Hematopoietic multipotent progenitor cell treated with erythropoietin and hydrocortisone succinate and interleukin-3 and kit ligand, for 4 days (in vitro differentiated cells): ENCODE data around the gene PYGM.

Experiments
- DNase-seq: peaks from one replicate; pipeline ENCODE4 v3.0.0-alpha.2; 2015

Gene PYGM

DNA sequence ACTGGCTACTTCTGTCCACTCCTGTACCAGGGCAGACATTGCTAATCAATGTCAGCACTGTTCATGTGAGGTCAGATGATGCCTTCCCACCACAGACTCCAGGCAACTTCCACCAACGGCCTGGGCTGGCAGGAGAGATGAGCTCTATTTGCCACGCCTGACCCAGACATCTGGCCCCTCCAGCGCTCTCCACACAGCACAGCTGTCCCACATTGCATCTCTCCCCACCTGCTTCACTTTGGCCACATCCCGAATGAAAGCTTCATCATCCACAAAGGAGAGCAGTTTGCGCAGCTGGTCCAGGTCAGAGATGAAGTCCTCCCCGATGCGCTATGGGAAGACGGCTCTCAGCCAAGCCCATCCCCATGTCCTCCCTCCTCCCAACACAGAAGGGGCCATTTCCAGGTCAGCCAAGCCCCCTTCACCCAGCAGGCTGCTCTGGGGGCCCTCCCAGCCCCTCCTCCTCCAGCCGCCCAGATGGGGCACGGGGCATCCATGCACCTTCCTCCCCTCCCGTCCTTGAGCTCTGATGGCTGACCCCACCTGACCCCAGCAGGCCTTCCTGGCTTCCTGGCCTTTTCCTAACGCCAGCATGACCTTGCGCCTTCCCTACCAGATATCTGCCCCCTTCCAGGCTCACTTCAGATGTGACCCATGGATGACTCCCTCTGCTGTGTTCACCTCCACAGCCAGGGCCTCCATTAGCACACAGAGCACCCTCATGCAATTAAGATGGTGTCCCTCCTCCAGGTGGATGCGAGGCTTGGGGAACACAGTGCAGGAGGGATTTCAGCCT lies 7.4 kb downstream of the PYGM start:
- no peak for DNase-seq

DNA sequence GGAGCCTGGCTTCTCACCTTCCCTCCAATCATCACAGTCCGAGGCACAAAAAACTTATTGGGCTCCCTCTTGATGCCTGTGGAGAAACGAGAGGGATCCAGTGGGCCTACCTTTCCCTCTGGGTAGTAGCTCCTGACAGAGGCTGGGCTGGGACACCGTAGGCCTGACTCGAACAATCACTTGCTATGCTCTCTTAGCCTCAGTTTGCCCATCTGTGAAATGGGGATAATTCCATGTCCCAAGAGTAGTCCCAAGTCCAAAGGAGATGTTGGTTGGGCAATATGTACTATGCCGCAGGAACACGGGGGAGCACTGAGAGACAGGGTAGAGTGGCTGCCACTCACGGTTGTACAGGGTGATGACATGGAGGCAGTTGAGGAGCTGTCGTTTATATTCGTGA lies 8.2 kb downstream of the PYGM start:
- DNase-seq = no peak

DNA sequence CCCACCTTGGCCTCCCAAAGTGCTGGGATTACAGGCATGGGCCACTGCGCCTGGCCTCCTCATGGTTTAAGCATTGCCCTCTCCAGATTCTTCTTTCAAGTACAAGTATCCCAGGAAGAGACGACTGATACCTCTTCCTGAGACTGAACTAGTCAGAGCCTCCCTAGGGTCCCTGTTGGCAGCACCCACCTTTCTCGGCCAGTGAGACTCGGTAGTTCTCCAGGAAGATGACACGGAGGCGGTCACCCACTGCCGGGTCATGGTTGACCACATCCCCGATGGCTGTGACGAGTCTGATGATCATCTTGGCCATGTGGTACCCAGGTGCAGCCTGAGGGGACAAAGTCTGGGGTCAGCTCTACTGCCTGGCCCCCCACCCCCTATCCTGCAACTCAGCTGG lies 8.6 kb downstream of the PYGM start:
- DNase-seq = no peak

DNA sequence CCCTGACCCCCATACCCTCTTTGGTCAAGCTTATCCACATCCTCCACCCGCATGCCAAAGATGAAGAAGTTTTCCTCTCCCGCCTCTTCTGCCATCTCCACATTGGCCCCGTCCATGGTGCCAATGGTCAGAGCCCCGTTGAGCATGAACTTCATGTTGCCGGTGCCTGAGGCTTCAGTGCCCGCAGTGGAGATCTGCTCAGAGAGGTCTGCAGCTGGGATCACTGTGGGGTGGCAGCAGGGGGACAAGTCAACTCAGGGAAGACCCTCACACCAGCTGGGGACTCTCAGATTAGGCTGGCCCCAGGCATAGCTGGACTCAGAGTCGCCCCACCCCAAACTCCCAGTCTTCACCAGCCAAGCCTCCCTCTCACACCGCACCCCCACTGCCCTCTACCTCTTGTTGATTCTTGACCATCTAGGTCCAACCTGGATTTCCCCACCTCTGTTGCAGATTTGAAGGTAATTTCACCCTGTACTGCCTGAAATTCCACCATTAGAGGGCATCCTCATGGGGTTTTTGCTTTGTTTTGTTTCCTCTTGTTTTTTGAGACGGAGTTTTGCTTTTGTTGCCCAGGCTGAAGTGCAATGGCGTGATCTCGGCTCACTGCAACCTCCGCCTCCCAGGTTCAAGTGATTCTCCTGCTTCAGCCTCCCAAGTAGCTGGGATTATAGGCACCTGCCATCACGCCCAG lies 9.3 kb downstream of the PYGM start:
- no peak for DNase-seq

DNA sequence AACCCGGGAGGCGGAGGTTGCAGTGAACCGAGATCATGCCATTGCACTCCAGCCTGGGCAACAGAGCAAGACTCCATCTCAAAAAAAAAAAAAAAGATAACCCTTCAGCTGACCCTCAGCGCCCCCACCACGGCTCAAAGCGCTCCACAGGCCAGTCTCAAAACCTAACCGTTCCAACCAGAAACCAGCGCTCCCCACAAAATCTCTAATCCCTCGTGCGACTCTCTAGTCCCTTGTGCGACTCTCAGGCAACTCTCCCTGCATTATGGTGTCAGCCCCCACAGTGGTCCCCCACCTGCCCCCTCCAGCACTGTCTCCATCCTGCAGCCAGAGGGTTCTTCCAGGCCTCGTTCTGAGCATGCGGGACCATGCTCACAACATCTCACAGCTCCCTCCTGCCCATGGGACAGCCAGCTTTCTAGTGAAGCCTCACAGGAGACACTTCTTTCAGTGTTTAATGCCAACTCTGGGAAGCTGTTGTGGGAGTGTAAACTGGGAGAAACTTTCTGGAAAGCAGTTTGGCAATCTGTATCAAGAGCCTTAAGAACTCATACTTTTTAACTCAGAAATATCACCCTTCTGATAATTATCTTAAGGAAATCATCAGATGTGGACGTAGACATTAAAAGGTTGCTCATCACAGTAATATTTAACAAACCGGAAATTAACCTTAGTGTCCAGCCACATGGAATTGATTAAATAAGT lies 11.7 kb downstream of the PYGM start:
- DNase-seq = no peak

DNA sequence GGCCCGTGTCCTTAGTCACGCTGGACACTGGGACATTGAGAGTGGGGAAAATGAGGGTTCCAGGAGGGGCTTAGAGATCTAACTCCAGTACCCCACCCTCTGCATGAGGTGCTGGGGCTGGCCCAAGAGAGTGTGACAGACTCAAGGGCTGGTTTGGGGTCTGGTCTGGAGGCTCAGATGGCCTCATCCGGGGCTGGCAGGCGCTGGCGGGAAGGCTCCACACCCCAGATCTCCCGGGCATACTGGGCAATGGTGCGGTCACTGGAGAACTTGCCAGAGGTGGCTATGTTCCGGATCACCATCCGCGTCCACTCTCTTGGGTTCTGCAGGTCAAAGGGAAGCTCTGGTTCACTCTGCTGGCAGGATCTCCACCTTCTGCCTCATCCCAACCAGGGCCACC lies 13.3 kb downstream of the PYGM start:
- no peak for DNase-seq

DNA sequence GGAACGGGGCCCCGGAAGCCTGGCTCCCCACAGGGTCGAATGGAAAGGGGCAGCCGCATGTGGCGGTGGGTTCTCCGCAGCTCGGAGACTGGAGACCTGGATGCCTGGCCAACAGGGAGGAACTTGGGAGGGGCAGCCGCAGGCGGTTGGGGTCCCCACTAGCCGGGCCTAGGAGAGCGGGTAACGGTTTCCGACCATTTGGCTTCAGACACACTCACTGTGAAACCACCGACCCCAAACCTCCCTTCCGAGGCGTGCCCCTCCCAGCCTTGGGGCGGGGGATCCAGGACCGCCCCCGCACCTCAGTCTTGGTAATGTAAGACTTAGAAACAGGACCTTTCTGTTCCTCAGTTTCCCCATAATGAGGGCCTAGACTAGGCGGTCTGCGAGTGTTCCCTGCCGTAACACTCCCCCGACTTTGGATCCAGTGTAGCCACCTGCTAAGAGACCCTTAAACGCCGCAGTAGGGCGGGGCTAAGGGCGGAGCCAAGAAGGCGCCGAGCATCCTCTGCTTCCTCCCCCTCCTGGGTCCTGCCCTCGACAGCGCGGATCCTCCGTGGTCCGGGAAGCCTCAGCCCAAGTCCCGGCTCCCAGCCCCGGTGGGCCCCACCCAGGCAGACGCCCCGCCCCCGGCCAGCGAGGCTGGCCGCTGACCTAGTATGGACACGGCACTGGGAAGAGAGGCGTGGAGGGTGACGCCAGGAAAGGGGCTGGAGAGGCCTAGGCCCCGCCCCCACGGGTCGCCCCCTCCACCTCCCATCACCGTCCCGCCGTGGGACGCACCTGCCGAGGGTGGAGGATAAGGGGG lies 14.0 kb downstream of the PYGM start:
- DNase-seq = peak; percentile 92

DNA sequence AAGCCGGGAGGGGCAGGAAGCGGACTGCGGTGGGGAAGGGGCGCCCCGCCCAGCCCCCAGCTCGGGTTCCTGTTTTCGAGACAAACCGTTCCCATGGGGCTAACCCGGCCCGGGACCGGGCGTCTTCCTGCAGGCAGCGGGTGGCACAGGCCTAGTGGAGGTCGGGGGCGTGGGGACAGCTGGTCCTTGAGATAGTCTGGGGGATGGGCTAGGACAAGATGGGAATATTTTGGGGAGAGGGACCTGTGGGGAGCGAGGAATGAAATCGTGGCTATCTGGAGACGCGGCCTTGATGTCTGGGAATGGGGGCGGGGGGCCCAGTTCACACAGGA lies 14.6 kb downstream of the PYGM start:
- peak; percentile 95 for DNase-seq

DNA sequence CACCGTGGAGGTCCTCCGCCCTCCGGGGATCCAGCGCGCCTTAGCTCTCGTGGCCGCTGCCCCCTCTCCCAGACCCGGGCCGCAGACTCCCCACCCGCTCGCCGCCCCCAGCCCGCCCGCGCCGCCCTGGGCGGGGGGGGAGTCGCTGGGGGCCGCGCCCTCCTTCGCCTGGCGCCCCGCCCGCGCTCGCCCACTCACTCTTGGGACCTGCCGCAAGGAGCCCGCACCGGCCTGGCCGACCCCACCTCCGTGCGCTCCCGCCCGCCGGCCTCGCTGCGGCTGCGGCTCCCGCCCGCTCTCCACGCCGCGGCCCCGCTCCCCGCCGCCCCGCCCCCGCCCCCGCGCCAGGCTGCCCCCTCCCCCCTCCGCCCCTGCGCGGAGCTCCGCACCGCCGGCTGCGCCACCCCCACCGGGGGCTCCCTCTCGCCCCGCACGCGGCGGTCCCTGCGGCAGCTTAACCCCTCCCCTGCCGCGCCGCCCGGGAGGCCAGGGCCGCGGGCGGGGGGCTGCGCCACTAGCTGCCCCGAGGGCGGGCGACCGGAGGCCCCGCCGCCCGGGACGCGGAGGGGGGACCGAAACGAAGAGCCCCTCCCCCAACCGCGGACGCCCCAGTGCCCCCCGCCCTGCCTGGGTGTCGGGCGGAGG lies 15.1 kb downstream of the PYGM start:
- peak; percentile 61 for DNase-seq

DNA sequence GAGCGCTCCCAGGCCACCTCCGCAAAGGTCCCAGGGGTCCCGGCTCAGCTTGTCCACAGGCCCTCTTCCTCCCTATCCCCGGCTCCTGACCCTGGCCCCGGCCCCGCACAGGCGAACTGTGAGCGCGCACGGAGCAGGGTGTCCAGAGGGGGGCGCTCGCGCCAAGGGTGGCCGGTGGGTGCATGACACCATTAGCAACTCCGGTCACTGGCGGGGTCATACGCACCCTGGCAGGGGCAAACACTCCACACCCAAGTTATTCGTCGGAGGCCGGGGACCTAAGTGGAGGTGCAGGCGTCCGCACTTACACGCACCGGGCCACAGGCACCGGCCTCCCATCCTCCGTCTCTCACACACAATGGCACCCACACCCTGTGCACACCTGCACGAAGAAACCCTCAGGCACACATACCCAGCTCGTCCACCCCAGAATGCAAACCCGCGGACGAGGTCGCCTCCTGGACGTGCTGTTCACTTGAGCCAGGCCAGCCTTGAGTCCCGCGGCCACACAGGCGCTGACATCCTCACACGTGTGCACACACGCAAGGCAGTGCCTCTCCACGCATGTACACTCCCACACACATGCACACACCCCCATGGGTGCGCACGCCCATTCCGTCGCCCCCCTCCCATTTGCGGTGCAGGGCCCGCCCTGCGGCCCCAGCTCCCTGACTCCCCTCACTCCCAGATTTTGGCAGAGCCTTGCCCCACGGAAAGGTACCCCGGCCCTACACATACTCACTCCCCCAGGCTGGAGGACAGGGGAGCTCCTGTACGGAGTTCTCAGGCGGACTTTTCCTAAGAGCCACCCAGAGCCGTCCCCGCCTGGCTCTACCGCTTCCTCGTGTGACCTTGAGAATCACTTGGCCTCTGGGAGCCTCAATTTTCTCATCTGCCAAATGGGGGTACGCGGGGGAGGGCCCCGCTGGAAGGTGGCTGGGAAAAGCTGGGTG lies 15.9 kb downstream of the PYGM start, which contains the start of gene RASGRP2:
Gene RASGRP2 (minus strand): TSS at position 552 of the 953 bp plus-strand sequence. CDS start 1,276 bp downstream, outside the sequence.
- DNase-seq = peak; percentile 90

DNA sequence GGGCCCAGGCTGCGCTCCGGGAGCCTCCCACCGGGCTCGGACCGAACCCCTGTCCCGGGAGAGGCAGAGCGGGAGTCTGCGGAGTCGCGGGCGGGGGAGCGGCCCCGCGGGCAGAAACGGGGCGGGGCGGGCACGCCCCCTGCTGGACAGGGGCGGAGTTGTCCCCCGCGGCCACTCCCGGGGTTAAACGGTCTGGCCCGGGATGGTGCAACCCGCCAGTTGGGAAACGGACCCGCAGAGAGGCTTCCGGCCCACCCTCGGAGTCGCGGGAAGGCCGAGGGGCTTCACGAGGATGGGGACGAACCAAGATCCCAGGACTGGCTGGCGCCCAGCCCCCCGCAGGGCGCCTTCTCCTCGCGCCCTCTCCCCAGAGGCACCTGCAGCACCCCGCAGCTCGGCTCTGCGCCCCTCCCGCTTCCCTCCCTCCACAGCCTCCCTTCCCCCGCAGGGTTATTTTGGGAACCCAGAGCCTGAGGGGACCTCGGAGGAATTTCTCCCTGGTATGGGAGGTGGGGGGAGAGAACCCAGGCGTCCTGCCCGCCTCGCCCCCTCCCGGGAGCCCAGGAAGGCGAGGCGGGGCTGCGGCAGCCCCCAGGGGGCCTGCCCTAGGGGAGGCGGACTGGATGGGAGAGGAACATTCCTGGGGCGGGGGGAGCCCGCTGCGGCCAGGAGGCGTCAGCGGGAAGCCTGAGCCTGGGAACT lies 16.7 kb downstream of the PYGM start:
- peak; percentile 82 for DNase-seq

DNA sequence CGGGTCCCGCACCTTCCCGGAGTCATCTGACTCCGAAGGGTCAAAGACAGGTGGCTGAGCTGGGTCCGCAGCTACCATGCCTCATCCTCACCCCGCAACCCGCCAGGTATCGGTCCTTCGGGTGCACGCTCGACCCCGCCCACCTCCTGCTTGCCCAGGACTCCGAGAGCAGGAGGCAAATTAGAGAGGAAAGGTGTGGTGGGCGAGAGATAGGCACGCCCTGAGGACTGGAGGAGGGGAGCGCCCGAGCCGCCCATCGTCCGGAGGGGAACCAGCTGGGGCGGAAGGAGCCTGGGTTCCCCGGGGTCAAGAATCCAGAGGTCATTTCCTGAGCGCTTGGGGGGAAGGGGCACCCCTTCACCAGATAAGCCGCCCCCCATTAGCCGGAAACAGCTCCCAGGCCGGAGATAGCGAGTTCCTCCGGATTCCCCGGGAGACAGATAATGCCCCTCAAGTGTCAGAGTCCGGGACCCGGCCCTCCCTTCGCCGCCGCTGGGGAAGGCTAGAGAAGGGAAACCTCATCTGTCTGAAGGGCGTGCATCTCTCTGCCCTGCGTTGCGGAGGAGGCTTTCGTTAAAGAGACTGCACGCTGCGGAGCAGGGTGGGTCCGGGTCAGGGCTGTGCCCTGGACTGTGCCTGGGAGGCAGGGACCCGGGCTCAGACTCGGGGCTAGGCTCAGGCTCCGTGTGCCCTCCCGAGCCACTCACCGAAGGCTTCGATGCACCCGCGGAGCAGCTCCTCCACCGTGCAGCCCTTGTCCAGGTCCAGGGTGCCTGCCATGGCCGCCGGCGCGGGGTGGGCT lies 17.5 kb downstream of the PYGM start:
- DNase-seq = peak; percentile 85

DNA sequence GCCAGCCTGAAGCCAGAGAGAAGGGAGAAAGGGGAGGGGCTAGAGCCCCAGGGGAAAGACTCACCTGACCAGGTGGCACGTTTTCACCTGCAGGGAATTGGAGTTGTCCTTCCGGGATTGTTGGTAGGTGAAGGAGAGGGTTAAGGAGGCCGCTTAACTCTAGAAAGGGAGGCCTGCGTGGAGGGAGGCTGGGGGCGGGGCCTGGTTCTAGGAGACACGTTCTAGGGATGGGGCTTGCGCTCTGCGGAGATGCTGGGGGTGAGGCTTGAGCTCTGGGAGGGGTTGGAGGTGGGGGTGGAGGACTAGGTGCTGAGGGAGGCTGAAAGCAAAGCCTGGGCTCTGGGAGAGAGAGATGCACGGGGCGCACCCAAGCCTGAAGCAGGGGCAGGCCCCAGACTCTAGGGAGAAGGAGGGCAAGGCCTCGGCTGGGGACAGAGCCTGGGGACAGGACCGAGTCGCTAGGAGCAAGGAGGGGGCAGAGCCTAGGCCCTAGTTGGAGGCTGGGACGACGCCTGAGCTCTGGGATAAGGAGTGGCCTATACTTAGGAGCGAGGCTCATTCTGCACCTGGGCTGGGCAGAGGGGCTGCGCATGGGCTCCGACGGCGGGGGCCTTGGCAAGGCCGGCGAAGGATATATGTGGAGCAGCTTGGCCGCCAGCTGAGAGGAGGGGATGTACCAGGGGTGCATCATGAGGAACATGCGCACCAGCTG lies 18.2 kb downstream of the PYGM start:
- DNase-seq = no peak

DNA sequence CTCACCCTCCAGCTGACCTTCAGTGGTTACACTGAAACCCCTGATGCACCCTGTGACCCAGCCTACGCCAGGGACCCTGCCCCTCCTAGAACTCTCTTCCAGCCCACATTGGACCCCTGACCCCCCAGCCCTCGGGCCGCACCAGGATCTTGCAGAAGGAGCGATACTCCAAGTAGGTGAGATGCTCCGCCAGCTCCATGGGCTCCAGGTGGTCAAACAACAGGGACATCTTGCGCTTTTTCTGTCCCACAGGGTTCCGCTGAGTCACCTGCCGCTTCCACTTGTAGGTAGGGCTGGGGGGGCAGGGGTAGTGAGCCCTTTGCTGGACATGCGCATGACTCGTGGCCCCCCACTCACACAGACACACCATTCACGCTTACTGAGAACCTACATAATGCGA lies 19.9 kb downstream of the PYGM start:
- no peak for DNase-seq

DNA sequence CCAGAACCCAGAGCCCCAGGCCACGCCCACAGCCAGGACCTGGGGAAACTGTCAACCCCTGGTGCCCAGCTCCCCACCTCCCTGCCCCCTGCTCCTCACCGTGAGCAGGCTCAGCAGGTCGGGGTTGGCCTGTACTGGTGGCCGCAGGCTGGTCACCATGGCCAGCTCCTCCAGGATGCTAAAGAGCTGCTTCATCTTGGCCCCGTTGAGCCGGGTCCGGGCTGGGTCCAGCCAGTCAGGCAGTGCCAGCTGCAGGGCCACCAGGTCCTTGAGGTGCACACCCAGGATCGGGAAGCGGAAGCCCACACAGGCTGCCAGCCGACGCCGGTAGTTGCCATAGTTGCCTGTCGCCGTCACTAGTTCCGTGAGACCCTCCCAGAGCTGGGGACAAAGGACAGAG lies 23.1 kb downstream of the PYGM start:
- no peak for DNase-seq

DNA sequence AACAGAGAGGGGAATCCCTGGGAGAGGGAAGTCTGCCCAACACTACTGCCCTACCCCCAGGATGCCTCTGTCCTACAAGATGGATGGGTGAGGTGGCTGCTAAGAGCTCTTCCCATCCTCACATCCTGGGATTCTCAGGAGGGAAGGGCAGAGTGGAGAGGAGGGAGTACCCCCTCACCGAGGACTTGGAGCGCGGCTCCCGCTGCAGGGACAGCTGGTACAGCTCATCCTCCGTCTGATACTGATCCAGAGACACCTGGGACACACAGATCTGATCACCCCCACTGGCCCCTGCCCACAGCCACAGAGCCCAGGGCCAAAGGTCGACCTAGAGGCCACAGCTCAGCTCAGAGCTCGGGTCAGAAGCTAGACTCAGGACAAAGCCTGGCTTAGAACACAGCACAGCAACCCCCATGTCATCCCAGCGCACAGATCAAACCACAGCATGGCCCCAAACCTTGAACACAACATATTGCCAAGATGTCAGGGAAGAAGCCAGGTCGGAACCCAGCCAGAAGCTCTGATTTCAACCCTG lies 24.0 kb downstream of the PYGM start:
- DNase-seq = no peak

DNA sequence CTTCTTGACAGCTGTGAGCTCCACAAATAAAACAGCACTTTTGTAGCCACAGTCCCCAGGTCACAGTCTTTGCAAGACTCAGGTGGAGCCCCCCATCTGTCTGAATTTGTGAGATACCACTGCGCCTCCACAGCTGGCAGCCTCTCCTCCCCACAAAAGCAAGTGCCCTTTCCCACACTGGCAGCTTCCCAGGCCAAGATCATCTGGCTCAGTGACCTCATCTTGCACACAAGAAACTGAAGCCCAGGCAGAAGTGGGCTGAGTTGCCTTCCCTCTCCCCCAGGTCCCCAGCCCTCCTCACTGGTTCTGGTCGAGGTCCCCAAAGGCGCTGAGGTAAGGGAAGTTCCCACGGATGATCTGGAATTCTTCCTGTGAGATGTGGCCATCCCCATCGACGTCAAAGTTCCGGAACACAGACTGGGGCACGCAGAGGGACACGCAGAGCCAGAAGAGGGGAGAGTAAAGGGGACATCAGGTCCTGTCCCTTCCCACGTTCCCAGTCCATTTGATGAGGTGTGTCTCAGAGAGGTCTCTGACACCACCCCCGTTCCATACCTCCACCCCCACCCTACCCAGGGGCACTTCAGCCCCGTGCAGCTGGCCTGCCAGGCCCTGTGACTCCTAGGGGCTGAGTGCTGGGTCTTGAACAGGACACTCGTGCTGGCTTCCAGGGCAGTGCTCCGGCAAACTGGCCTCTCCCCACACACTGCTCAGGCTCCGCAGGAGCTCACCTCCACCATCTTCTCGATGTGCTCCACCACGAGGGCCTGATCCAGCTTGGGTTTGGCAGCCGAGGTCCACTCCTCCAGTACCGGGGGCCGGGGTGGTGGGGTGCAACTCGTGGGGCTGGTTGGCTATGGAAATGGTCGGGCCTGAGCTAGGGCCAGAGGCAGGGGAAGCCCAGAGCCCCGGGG lies 24.7 kb downstream of the PYGM start:
- DNase-seq = no peak

DNA sequence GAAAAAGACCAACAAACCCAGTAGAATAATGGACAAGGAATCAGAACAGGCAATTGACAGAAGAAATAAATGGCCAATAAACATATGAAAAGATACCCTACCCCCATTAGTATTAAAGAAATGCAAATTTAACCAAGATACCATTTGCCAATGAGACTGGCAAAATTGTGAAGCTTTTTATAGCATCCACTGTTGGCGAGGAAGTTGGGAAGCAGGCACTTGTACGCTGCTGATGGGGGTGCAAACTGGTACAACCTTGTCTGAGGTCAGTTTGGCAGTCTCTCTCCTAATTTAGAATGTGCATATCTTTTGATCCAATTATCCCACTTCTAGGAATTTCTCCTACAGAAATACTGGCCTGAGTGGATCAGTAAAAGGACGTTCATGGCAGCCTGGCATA lies 28.2 kb downstream of the PYGM start:
- no peak for DNase-seq
